22Rv1 (cell line): ENCODE measurements around the gene LRMDA.

ENCODE experiments used
- ZFX ChIP-seq: fragments of 450-650 bp; IDR thresholded peaks from 2 replicates; pipeline ENCODE4 v1.6.1; 2017; ENCODE audit warnings: antibody characterized with exemption, borderline replicate concordance
- TF ChIP-seq, protein P1 (sequence below): fragments of 450-650 bp; IDR thresholded peaks from 2 replicates; pipeline ENCODE4 v1.5.1; 2017; ENCODE audit warnings: mild to moderate bottlenecking

DNA sequence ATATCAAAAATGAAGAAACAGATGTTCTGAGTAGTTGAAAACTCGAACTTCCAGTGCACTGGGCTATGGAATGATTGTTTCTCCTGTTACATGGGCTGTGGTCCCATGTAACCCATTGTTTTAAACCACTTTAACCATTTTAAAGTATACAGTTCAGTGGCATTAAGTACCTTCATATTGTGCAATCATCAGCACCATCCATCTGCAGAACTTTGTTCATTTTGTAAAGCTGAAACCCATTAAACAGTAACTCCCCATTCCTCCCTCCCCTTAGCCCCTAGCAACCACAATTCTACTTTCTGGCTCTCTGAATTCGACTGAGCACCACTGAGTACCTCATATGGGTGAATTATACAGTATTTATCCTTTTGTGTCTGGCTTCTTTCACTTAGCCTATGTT lies 217.4 kb downstream of the LRMDA start:
- TF ChIP-seq, protein P1, sequence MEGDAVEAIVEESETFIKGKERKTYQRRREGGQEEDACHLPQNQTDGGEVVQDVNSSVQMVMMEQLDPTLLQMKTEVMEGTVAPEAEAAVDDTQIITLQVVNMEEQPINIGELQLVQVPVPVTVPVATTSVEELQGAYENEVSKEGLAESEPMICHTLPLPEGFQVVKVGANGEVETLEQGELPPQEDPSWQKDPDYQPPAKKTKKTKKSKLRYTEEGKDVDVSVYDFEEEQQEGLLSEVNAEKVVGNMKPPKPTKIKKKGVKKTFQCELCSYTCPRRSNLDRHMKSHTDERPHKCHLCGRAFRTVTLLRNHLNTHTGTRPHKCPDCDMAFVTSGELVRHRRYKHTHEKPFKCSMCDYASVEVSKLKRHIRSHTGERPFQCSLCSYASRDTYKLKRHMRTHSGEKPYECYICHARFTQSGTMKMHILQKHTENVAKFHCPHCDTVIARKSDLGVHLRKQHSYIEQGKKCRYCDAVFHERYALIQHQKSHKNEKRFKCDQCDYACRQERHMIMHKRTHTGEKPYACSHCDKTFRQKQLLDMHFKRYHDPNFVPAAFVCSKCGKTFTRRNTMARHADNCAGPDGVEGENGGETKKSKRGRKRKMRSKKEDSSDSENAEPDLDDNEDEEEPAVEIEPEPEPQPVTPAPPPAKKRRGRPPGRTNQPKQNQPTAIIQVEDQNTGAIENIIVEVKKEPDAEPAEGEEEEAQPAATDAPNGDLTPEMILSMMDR: no peak
- TF ChIP-seq ZFX: no peak
